Inferior parietal cortex (tissue), 1 donor: ENCODE data around the gene SNTB2.

ENCODE experiments used
- DNase-seq: peaks from one replicate; pipeline ENCODE4 v3.0.0-alpha.2; 2016; ENCODE audit errors: extremely low spot score

Gene SNTB2

DNA sequence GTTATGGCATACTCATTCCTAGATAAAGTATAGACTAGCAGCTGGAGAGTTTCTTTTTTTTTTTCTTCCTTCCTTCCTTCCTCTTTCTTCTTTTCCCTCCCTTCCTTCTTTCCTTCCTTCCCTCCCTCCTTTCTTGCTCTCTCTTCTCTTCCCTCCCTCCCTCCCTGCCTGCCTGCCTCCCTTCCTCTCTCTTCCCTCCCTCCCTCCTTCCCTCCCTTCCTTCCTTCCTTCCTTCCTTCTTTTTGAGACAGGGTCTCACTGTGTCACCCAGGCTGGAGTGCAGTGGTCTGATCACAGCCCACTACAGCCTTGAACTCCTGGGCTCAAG is 7.0 kb upstream of the SNTB2 start:
- no peak for DNase-seq

DNA sequence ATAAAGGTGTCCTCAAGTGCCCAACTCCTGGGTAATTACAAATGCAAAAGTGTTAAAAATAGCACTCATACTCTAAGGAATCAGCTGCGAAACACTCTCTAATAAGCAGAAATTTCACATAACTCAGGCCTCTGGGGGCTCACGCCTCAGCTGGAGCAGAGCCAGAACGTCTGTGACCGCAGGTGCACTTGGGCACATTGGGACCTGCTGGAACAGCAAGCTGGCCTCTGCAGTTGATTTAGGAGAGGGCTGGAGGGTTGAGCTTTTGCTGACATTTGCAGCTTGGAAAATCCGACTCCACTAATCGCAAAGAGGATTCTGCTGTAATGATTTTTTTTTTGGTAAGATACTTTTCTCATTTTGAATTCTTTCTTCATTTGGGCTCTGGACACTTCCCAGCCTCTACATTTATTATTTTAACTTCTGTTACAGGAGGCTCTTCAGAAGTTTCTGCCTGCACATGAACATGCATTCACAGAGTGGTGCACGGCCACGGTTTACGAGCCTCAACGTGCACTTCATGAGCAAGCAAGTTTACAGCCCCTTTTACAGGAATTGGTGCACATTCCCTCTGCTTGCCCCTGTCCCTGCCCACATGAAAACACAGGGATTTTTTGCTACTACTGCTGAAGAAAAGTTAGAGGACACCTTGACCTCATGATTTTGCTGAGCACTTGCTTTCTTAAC is 4.1 kb upstream of the SNTB2 start:
- no peak for DNase-seq

DNA sequence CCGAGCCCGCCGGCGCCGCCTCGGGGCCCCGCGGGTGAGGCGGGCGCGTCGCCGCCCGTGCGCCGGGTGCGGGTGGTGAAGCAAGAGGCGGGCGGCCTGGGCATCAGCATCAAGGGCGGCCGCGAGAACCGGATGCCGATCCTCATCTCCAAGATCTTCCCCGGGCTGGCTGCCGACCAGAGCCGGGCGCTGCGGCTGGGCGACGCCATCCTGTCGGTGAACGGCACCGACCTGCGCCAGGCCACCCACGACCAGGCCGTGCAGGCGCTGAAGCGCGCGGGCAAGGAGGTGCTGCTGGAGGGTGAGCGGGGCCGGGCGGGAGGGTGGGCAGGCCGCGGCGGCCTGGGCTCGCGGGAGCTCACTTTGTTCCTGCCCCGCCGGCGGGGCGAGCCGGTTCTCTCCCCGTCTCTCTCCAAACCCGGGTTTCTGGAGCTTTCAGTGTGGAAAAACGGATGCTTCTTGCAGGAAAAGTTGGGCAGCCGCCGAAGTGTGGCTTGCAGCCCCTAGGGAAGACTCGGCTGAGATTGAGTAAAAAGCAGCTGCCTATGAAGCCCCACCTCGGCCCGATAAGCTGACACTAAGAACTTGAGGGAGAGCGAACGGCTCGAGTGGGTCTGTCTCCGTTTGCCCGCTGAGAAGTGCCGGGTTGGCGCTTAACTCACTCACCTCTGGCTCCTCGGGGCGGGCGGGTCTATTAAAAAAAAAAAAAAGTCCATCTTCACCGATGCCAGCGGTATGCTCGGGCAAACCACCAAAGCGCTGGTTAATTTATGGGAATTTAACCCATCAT is 677 bp downstream of the SNTB2 start:
- DNase-seq, result no peak

DNA sequence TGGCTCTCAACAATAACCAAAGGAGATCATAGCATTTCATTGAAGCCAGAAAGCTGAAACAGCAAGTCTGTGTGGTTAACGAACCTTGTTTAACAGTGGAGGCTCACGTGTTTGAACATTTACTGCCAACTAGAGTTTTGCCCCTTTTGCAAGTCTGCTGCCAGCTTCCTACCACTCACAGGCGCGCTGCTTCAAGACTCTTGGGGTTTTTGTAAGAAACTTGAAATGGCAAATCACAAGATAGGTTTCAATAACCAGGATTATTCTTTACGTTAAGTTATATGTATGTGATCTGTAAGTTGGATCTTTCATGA is 1.2 kb downstream of the SNTB2 start:
- no peak for DNase-seq

DNA sequence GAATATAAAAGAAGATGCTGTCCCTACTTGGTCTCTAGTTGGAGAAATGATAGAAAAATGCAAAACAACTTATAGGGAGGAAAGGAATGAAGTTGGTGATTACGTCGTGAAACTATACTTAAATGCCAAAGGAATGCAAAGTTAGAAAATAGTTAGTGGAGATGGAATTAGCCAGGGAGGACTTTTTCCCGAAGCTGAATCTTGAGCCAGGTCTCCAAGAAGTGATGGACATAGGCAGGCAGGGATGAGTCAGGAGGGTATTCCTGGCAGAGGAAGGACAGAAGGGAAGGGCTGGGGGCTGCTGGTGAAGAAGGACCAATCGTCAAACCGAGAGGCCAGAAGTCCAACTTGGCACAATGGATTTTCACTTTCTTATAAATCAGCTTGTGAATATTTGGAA is 1.8 kb downstream of the SNTB2 start:
- DNase-seq, result no peak

DNA sequence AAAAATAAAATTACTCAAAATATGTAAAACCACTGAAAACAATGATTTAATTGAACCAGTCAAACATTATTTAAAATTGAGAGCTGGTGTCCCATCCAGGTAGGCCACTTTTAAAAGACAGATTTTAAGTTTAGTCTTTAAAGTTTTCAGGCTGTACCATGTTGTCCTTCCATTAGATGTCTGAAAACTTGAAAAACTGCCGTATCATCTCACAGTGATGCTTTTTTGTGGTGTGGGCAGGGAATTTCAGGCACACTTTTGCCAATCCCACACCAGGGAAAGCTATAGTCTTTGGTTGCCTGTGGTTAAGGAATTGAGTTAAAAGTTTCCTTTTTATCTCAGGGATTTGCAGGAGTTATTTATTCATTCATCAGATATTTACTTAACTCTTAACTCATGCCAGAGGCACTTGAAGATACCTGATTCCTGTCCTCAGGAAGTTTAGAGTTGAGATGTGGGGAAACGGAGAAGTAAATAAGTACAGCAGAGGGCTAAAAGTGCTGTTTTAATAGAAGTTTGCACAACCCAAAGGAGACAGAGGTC is 3.2 kb downstream of the SNTB2 start:
- no peak for DNase-seq

DNA sequence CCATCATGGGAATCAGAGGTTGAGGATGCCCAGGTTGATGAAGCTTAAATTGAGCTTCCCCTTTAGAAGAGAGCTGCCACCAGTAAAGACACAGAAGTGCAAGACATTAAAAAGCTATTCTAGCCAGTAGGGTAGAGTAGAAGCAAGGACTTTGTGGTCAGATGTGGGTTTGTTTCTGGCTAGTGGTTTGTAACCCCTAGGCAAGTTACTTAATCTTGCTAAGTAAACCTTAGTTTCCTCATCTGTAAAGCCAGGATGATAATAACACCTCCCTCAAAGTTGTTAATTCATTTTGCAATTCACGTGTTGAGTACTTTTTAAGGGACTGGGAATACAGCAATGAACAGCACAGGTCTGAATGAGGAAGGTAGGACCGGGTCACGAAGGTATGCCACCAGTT is 3.6 kb downstream of the SNTB2 start:
- no peak for DNase-seq

DNA sequence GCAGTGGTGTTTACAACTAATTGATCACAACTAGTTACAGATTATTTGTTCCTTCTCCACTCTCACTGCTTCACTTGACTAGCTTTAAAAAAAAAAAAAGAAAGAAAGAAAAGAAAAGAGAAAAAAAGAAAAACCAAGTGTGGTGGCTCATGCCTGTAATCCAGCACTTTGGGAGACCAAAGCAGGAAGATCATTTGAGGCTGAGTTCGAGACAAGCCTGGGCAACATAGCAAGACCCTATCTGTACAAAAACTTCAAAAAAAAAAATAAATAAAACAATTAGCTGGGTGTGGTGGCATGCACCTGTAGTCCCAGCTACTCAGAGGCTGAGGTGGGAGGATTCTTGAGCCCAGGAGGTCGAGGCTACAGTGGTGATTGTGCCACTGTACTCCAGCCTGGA is 4.2 kb downstream of the SNTB2 start:
- DNase-seq, result no peak

DNA sequence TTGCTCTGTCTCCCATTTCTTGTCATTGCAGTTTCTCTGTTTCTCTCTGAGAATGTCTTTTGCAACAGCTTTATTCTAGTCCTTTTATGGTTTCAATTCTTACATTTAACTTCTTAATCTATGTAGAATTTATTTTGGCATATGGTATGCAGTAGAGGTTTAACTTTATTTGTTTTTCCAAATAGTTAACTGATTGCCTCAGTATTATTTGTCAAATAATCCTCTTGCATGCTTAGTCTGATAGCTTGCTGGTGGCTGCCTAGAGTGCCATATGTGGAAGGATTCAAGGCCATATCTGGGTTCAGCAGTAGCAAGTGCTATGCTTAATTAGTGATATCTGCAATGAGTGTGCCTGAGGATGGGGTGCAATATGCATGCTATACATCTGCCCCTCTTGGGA is 6.9 kb downstream of the SNTB2 start:
- DNase-seq, result no peak

DNA sequence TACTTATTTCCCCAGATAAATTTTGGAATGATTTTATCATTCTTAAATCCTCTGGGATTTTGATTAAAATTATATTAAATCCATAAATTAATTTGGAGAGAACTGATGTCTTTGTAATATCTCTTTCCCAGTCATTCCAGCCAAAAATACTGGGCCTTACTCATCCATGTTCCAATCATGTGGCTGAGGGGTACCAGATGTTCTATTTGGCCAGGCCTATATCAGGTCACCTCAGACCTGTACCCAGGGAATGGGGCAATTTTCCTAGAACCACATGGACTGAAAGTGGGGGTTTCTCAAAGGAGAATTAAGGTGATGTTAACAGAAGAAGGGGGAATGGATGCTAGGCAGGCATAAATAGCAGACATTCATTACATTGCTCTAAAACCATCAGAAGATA is 7.5 kb downstream of the SNTB2 start:
- no peak for DNase-seq

DNA sequence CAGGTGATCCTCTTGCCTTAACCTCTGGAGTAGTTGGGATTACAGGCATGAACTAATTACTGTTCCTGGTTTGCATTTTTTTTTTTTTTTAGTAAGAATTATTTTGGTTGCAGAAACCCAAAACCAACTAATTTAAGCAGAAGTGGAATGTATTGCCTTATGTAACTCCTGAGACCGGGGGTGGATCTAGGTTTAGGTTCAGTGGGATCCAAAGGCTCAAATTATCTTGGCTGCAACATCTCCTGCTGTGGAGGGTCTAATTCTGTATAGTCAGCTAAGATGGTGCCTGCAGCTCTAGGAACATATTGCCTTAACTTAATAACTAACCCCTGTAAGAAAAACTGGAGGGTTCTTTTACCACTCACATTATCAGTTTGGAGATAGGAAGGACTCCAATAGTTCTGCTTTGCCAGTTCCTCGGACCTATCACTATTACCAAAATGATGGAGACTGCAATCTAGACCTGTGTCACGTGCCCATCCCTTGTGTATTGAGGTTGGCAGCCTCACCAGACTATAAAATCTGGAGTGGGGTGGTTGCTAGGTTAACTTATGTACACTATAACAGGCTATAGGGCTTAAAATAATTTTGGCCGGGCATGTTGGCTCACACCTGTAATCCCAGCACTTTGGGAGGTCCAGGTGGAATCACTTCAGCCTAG is 8.5 kb downstream of the SNTB2 start:
- DNase-seq, result no peak

DNA sequence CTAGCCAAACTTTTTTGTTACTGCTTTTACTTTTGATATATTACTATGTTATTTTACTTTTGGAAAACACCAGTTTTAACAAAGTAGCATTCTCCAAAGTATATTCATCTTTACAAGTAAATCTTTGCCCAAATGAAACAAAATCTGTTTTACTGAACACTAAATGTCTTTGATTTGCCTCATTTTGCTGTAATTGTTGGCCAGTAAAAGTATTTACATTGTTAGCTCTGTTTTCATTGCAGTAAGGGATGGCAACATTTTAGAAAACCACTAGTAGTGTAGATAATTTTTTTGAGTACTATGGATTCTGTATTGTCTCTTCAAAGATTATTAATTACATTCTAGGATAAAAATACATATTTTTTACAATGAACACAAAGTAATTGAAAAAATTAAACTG is 10.6 kb downstream of the SNTB2 start:
- DNase-seq, result no peak

DNA sequence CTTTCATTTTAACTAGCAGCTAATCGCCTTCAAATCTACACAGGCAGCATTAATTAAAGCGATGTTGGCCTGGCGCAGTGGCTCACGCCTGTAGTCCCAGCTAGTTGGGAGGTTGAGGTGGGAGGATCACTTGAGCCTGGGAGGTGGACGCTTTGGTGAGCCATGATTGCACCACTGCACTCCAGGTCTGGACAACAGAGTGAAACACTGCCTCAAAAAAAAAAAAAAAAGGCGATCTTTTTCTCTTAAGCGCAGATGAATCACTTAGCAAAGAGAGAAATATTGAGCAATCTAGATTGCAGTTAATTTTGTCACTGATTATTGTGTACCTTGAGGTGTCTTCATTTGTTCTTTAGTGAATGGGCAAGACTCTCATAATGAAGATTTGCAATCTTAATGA is 12.4 kb downstream of the SNTB2 start:
- no peak for DNase-seq

DNA sequence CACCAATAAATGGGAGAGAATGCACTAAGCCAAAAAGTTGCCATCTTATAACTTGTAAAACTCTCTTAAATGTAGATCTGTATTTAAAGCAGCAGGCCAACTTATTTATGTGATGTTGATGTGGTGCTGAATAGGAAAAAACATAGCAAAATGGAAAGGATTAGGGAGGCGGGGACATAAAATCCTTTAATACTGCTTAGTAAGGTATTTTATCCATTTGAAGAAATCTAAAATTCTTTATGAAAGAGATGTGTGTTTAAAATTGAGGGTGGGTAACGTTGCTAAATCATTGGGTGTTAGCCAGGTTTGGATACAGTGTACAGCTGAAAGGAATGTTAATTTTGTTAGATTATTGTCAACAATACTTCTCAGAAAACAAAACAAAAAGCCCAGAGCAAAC is 14.3 kb downstream of the SNTB2 start:
- DNase-seq, result no peak

DNA sequence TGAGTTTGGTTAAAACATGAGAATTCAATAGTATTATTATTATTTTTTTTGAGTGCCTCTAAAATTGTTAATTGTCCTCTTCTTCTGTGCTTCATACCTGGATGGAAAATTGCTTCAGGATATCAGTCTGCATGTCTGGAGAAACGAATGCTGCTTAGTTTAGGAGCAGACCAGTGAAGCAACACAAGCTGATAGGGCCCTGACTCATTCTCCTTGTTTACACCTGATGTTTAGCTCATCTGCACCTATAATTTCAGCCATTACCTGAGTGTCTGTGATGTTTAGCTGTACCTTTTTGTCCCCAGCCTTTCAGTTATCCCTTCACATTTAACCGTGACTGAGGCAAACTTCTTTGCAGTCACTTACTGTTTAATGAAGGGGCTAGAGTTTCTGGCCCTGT is 14.8 kb downstream of the SNTB2 start:
- no peak for DNase-seq

DNA sequence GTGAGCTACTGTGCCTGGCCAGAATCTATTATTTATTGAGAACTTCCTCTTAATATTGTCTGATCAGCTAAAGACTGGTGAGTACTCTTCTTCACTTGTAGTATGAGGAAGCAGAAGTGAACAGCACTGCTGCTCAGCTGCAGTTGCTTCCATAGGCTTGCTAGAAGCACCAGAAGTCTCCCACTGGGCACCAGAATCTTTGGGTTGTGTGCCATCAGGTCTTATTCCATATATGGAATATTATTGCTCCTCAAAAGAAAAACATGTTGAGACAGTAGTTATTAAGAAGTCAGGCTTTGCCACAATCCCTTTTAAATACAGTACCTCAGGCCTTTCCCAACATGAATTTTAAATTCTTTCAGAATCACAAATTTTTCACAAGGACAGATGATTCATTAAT is 17.2 kb downstream of the SNTB2 start:
- no peak for DNase-seq

DNA sequence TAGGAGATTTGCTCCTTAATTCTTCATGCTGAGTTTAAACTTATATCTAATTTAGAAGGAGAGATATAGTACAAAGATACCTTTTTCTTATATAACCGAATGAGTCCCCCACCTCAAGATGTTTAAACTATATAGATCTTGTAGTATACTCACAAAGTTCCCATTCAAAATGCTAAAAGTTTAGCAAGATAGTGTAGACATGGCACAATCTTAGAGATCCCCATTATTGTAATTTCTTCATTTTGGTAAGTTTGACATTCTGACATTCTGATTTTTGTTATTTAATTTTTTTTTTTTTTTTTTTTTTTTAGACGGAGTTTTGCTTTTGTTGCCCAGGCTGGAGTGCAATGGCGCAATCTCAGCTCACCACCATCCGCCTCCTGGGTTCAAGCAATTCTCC is 22.8 kb downstream of the SNTB2 start:
- DNase-seq, result no peak

DNA sequence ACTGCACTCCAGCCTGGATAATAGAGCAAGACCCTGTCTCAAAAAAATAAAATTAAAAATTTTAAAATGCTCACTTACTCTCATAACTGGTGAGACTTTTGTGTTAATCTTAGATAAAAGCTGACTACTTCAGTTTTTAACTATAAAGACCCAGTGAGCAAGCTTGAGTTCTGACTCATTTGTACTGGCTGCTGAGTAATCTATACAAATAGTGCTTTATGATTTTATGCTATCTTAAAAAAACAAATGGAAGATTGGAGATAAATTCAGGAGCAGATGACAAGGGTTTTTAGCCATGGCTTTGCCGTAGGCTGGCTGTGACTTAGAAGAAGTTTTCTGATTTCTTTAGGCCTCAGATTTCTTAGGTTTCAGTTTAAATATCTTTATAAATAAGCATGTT is 30.5 kb downstream of the SNTB2 start:
- DNase-seq, result no peak

DNA sequence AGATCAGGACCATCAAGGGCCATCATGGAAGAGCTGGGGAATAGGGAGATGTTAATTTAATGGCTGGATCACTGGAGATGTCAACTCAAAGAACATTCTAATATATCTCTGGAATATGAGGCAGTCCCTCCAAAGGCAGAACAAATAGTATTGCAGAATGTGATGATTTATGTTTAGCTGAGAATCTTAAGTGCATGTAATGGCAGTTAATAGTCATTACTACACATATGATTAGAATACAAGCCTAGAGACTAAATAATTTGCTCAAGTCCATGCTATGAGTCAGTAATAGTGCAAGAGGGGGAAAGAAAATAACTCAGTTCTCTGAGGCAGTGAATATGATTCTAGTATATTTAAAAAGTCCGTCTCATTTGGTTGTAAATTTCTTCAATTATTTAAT is 32.3 kb downstream of the SNTB2 start:
- DNase-seq, result no peak

DNA sequence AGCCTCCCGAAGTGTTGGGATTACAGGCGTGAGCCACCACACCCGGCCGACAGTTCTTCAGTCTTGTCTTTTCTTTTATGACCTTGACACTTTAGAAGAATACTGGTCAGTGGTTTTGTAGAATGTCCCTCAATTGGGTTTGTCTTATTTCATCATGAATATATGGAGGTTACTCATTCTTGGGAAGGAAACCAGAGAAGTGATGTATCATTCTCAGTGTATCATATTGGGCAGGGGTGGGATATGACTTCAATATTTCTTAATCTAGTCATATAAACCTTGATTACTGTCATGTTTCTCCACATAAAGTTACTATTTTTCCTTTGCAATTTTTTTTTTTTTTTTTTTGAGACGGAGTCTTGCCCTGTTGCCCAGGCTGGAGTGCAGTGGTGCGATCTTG is 36.9 kb downstream of the SNTB2 start:
- DNase-seq, result no peak

DNA sequence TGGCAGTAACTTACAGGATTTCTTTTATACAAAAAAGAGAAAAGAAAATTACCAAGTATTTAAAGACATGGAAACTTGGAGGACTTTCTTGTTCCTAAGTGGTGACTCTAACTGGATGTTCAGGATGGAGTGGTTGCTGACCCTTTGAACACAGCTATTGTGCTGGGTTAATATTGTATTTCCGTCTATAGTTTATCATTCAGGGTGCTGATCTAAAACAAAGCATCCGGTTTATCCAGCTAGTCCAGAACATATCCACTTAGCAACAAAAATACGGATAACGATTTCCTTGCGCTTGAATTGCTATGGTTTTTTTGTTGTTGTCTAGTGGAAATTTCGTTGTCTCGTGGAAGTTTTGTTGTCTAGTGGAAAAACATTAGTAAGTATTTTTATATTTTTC is 38.2 kb downstream of the SNTB2 start:
- DNase-seq, result no peak

DNA sequence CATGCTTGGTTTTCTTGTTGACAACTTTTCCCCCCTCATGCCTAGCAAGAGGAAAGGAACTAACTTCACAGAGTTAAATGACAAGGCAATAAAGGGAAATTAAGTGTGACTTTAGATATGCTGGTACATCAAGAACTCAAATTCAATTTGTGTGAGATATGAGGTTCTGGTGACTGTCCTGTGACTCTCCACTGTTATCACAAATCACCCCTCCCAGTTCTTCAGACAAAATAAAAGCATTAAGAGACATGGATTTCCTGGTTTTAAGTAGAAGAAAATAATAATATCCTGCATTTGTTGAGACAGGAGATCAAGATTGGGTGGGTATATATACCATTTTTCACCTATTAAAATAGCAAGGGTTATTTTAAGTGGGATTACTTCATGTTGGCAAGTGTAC is 46.2 kb downstream of the SNTB2 start:
- DNase-seq, result no peak

DNA sequence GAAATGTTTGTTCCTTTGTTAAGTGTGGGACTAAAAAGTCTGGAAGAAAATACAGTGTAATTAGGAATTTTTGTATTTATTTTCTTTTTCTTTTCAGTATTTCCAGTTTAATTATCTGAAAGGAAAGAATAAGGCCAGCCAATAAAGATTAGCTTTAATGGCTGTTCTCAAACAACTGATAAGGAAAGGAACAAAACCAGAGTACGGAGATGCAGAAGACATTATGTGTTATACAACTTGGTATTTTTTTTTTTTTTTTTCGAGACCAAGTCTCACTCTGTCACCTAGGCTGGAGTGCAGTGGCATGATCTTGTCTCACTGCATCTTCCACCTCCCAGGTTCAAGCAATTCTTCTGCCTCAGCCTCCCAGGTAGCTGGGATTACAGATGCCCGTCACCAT is 47.5 kb downstream of the SNTB2 start:
- DNase-seq, result no peak
